Choroid plexus epithelial cell (primary cell): Measurements from ENCODE around the gene KRTAP5-3.
"Not testable (repeated sequence)": the region's sequence is repeated elsewhere in the genome, so short reads cannot be mapped to it uniquely, and the experiment has no call there.

ENCODE experiments used
- DNase-seq: peaks from one replicate; pipeline ENCODE4 v3.0.0-alpha.2; 2010; ENCODE audit warnings: low read depth
- H3K4me3 ChIP-seq: 2 replicates; pipeline ENCODE4 v1.5.1; 2011; ENCODE audit warnings: low read depth, mild to moderate bottlenecking, control low read depth, low read length, moderate library complexity
- TF ChIP-seq, protein P1 (sequence below): conservative IDR thresholded peaks from 2 replicates; pipeline ENCODE4 v1.5.1; 2011; ENCODE audit warnings: low read depth, mild to moderate bottlenecking, control low read depth, inconsistent platforms, low read length, moderate library complexity

KRTAP5-3 gene

DNA sequence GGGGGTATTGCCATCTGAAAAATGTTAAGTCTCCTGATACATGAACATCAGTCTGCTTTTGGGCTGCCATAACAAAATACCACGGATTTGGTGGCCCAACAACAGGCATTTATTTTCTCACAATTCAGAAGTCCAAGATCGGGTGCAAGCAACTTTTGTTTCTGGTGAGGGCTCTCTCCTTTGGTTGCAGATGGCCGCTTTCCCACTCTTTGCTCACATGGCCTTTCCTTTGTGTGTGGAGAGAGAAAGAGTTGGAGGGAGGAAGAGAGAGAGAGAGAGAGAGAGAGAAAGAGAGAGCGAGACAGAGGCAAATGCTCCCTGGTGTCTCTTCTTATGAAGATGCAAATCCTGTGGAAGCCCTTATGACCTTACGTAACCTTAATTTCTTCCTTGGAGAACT, 7.6 kb downstream of the KRTAP5-3 start:
- no peak overlapping the region for H3K4me3 ChIP-seq
- TF ChIP-seq, protein P1, sequence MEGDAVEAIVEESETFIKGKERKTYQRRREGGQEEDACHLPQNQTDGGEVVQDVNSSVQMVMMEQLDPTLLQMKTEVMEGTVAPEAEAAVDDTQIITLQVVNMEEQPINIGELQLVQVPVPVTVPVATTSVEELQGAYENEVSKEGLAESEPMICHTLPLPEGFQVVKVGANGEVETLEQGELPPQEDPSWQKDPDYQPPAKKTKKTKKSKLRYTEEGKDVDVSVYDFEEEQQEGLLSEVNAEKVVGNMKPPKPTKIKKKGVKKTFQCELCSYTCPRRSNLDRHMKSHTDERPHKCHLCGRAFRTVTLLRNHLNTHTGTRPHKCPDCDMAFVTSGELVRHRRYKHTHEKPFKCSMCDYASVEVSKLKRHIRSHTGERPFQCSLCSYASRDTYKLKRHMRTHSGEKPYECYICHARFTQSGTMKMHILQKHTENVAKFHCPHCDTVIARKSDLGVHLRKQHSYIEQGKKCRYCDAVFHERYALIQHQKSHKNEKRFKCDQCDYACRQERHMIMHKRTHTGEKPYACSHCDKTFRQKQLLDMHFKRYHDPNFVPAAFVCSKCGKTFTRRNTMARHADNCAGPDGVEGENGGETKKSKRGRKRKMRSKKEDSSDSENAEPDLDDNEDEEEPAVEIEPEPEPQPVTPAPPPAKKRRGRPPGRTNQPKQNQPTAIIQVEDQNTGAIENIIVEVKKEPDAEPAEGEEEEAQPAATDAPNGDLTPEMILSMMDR: no peak
- DNase-seq: no peak

DNA sequence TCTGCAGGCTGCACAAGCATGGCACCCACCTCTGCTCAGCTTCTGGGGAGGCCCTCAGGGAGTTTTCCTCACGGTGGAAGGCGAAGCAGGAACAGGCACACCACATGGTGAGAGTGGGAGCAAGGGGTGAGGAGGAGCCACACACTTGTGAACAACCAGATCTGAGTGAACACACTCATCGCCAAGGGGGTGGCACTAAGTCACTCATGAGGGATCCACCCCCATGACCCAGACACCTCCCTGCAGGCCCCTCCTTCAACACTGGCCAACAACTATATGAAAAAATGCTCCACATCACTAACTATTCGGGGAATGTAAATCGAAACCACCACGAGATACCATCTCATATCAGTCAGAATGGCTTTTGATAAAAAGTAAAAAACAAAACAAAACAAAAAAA, 9.4 kb downstream of the KRTAP5-3 start:
- no peak overlapping the region for H3K4me3 ChIP-seq
- DNase-seq: peak; percentile 17
- TF ChIP-seq, protein P1: no peak

DNA sequence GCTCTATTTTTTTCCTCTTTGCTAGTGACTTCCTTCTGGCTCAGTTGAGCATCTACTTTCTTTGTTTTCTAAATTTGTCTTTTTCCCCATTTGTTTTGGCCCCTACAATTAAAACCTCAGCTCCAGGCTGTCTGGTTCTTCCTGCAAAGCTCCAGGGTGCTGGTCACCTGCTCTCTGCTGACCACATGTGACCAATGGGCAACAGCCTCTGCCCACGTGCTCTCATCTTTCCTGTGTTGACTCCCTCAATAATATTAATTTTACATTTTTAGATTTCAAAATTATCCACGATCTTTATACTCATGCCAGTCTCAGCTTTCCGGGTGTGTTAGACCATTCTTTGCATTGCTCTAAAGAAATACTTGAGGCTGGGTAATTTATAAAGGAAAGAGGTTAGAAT, 9.9 kb downstream of the KRTAP5-3 start:
- not testable (repeated sequence) for DNase-seq, H3K4me3 ChIP-seq

DNA sequence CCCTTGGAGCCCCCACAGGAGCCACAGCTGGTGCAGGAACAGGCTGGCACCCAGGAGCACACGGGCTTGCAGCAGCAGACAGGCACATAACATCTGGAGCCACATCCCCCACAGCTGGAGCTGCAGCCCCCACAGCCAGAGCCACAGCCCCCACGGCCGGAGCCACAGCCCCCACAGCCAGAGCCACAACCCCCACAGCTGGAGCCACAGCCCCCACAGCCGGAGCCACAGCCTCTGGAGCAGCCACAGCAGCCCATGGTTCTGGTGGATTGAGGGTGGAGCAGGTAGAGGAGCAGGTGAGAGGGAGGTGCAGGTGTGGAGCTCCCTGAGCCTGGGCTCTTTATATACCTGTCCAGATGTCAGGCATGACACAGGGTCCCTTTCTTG, 10.3 kb downstream of the KRTAP5-3 start, which contains the start of gene KRTAP5-2:
Gene KRTAP5-2 (minus strand): TSS at position 301 of the 387 bp plus-strand sequence. CDS start 44 bp downstream, at position 257.
- no peak for DNase-seq
- TF ChIP-seq, protein P1: no peak
- H3K4me3 ChIP-seq: no peak within 1 kb of the TSS

DNA sequence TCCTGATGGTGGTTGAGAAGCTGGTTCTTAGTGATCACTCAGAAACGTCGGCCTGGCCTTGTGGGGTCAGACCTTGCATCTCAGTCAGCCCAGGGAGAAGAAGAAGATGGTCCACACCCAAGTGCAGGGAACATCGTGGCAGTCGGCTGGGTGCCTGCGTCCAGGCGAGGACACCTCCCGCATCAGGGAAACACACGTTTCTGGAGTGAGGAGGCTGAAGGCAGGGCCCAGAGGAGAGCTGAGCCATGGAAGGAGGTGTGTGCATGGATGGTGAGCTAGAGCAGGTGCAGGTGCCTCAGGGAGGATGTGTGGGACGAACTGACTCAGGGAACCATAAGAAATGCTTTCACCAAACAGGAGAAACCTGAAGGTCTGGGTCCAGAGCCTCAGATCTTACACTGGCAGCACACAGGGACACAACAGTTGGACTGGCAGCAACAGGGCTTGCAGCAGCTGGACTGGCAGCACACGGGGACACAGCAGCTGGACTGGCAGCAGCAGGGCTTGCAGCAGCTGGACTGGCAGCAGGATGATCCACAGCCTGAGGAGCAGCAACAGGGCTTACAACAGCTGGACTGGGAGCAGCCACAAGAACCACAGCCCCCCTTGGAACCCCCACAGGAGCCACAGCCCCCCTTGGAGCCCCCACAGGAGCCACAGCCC, 10.8 kb downstream of the KRTAP5-3 start:
- TF ChIP-seq, protein P1: no peak
- no peak overlapping the region for H3K4me3 ChIP-seq
- no peak for DNase-seq

DNA sequence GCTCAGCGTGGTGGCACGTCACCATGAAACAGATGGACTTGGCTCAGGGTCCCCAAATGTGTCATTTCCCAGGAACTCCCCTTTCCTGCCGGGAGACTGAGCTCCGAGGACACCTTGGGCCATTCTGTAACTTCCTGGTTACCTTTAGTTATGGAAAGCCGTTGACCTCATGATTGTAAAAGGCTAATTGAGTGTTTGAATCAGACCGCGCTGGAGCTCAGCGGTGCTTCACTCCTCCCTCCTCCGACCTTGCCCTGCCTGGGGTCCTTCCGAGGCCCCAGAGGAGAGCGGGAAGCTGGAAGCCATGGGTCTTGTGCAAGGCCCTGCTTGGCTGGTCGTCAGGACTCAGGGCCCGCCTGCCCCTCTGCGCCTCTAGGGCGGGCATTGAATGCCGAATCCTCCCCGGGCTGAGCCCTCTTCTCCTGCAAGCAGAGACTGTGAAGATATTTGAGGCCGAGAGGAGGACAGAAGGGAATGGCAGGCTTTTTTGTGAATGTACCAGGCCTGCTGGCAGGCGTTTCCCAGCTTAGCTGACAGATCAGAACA, 11.6 kb downstream of the KRTAP5-3 start:
- H3K4me3 ChIP-seq, DNase-seq: not testable (repeated sequence)

DNA sequence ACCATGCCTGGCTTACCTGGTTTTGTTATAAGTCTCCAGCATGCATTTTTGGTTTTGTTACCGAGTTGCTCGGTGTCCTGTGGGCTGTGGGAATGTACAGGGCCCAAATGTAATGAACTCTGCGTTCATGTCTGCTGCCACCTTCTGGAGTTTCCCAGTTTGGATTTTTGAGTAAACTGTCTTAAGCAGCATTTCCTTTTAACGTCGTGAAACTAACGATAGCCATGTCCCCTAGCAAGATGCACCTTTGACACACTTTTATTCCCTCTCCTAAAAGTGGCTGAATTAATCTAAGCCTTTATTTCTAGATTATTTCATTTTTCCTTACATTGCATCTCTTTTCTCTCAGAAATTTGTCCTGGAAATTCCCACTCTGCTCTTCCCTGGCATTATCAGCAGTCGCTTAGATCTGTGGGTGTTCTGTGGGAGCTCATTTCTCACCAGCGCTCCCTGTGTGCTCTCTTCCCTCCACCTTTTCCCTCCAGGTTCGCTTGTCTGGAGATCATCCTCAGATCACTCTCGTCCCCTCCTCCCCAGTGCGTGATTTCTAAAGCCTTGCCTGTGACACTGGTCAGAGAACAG, 12.2 kb downstream of the KRTAP5-3 start:
- H3K4me3 ChIP-seq: not testable (repeated sequence)
- TF ChIP-seq, protein P1: peak; percentile 32
- peak; percentile 22 for DNase-seq

DNA sequence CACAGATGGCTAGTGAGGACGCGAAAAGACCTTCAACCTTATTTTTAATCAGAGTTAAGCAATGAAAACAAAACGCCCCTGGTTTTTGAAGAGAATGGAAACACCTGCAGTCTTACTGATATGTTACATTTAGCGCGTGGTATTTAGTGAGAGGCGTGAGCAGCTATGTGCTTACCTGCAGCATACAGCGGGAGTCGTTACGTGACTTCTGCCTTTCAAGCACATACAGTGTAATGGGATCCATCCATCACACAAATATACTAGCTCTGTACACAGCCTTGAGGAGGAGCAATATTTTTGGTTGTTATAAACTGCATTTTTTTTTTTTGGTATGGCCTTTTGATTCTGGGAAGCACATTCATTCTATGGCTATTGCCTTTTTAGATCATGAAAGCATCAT, 15.6 kb downstream of the KRTAP5-3 start:
- TF ChIP-seq, protein P1: no peak
- no peak for DNase-seq
- no peak overlapping the region for H3K4me3 ChIP-seq
